Measurements from ENCODE around the gene TTL.
A peak's percentile ranks its signal among the peaks of the same experiment; 100 is the strongest.
"Not testable (repeated sequence)": the region's sequence is repeated elsewhere in the genome, so short reads cannot be mapped to it uniquely, and the experiment has no call there.

The TTL gene

GRCh38 chr2:112476434-112476833, 5.5 kb upstream of the TTL start:
- DNase-seq, result no peak

GRCh38 chr2:112480530-112481049, 1.4 kb upstream of the TTL start:
- peak; percentile 9 to 19 for DNase-seq

GRCh38 chr2:112481050-112481527, 867 bp upstream of the TTL start:
- DNase-seq, result peak; percentile 77 to 79

- peak; percentile 25 to 33 for DNase-seq
Measured at GRCh38 chr2:112482309-112483041, 519 bp downstream of the TTL start.

GRCh38 chr2:112483042-112483473, 1.1 kb downstream of the TTL start:
- no peak for DNase-seq

GRCh38 chr2:112483831-112484230, 1.9 kb downstream of the TTL start:
- DNase-seq, result no peak

DNA sequence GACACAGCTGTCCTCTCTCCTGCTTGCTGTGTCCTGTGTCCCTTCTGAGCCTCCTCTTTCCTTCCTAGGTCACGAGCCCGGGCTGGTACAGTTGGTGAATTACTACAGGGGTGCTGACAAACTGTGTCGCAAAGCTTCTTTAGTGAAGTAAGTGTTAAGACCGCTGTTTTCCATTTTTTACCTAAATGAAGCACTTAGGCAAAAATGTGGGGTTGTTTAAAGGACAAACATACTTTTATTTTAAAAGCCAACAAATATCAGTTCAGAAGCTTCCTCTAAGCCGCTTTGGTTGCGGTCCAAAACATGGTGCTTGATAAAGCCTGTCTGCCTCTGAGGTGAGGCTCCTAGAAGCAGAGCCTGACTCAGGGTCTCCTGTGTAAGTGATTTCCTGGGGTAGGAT, 3.9 kb downstream of the TTL start:
- no peak for DNase-seq

DNA sequence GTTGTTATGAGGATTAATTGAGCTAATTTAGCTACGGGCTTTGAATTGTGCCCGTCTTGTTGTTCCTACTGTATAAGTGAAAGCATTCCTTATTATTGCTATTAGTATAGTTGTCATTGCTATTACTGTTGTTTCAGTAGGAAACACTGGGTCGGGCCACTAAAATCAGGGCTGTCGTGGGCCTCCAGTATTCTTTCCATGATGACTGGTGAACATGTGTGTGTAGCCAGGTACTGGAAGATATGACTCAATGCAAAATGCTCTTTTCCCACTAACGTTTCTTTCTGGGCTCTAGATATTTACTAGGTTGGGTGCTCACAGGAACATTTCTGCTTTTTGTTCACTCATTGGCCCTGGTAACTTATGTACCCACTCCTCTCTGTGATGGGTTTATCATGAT, 4.9 kb downstream of the TTL start:
- DNase-seq, result no peak

GRCh38 chr2:112487444-112487961, 5.5 kb downstream of the TTL start:
- DNase-seq, result no peak

DNA sequence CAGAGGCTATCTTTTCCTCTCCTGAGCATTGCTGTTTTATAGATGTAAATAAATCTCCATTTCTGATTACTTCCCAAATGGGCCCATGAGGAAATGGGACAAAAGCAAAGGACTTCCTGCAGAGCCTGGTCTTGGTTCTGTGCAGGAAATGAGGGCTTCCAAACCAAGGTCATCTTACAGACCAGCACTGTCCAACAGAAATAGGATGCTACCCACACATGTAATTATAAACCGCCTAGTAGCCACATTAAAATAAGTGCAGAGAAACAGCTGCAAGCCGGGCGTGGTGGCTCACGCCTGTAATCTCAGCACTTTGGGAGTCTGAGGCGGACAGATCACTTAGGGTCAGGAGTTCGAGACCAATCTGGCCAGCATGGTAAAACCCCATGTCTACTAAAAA, 6.2 kb downstream of the TTL start:
- DNase-seq, result no peak

DNA sequence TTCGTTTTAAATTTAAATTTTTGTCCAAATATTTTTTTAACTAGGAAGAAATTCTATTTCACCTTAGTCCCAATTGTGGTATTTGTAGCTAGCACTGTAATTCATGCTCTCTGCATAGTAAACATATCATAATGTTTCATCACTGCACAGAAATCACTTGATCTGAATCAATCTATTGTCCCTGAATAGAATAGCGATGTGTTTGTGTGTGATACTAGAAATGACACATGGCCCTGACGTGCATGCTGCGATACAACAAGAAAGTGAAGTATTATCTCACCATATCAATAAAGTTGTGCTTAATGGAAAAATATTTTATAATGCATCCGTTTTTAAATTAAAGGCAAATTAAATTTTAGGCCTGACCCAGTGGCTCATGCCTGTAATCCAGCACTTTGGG, 10.0 kb downstream of the TTL start:
- DNase-seq, result no peak

DNA sequence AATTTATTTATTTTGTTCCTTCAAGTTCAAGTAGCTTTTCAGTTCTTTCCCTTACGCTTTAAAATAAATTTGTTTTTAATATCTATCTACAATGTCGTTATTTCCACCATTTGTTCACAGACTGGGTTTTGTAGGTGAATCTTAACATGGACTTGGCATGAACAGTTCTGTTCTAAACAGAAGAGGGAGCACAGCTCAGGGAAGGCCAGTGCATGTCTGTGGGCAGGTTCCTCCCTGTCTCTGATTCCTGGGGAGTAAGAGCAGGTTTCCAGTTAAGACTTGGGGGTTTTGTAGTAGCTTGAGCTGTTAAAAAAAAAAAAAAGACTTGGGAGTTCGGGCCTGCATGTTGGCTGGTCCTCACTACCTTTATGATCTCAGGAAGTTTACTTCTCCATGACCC, 11.1 kb downstream of the TTL start:
- DNase-seq, result no peak

DNA sequence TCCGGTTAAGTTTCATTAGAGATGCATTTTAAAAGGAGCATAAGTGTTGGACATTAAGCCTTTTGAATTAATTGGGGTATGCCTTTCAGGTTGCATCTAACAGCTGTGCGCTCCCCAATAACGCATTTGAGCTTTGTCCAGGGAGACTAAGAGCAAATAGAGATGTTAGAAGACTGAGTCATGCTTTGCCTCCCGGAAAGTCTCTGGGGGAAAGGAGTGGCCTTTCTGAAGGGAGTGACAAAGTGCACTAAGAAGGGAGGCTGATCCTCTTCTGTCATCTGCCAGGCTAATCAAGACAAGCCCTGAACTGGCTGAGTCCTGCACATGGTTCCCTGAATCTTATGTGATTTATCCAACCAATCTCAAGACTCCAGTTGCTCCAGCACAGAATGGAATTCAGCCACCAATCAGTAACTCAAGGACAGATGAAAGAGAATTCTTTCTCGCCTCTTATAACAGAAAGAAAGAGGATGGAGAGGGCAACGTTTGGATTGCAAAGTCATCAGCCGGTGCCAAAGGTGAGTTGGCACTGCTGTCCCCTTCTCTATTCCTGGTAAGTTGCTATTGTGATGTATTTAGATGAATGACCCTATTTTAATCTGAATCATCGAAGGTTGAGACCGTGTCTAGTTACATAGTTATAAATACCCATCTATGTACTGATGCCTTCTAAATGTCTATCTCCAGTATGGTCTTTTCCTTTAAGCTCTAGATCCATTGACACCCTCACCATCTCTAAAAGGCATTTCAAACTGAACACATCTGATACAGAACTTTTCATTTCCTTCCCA, 12.1 kb downstream of the TTL start:
- no peak for DNase-seq

GRCh38 chr2:112494828-112495227, 12.9 kb downstream of the TTL start:
- DNase-seq, result no peak

DNA sequence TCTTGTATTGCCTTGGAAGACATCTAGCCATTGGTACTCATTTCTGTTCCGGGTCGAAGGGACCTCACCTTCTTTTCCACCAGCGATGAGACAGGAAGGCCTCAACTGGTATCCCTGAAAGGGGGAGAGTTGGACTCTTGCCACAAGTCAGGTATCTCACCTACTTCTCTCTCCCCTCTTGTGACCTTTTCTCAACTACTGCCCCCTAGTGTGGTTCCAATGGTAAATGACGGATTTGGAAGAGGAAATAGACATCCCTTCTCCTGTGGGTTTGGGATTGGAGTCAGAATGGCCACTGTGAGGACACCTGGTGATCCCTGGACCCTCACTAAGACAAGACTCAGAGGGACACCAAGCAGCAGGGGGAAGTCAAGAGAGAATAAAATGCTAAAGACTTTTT, 13.9 kb downstream of the TTL start:
- DNase-seq, result not testable (repeated sequence)

GRCh38 chr2:112500850-112501484, 19.0 kb downstream of the TTL start:
- peak; percentile 27 to 53 for DNase-seq

DNA sequence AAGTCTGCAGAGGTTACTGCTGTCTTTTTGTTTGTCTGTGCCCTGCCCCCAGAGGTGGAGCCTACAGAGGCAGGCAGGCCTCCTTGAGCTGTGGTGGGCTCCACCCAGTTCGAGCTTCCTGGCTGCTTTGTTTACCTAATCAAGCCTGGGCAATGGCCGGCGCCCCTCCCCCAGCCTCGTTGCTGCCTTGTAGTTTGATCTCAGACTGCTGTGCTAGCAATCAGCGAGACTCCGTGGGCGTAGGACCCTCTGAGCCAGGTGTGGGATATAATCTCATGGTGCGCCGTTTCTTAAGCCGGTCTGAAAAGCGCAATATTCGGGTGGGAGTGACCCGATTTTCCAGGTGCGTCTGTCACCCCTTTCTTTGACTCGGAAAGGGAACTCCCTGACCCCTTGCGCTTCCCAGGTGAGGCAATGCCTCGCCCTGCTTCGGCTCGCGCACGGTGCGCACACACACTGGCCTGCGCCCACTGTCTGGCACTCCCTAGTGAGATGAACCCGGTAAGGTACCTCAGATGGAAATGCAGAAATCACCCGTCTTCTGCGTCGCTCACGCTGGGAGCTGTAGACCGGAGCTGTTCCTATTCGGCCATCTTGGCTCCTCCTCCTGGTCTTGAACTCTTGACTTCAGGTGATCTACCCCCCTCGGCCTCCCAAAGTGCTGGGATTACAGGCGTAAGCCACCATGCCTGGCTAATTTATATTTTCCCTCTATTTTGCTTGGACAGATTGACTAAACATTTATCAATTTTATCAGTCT, 27.5 kb downstream of the TTL start:
- not testable (repeated sequence) for DNase-seq

DNA sequence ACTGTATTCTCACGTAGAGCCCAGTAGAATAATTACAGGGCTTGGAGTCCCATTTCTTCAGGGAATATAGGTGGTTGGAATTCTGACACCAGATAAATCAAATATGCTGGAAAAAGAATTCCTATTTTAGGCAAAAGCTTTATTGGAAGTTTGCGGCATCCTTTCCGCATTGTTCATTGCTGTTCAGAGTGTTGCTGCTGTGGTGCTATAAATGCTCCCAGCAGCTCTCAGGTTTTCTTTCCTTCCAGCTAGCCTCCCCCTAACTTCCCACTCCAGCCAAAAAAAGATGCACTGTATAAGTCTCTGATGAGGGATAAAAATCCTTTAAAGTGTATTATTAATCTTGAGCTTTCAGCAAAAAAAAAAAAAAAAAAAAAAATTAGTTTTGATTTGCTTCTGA, 34.8 kb downstream of the TTL start:
- DNase-seq, result no peak

- no peak for DNase-seq
Measured at GRCh38 chr2:112518807-112519206, 36.9 kb downstream of the TTL start.

DNA sequence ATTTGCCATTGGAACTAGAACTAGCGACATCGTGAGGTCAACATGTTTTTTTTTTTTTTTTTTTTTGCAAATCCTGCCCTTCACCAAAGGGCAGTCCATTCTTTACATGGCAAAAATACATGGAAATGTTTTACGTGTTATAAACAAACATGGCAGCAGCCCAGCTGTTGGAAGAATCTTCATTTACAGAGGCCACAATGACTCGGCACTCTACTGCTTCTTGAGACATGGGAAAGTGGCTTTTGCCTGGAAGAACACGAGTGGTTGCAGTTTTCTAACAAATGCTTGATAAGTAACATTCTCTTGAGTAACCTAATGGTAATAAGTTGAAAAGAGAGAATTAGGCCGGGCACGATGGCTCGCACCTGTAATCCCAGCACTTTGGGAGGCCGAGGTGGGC, 37.5 kb downstream of the TTL start:
- DNase-seq, result no peak

- no peak for DNase-seq
Measured at GRCh38 chr2:112520234-112520783, 38.4 kb downstream of the TTL start.

- no peak for DNase-seq
Measured at GRCh38 chr2:112523291-112523777, 41.4 kb downstream of the TTL start.

Data from stimulated activated CD4-positive, alpha-beta T cell treated with anti-CD3 and anti-CD28 coated beads, Interleukin-4, amount 100 ng/mL, for 4 hours (primary cell).